ENCODE data around the gene PCYOX1L. TPM values are rescaled to one million over a fixed set of nuclear protein-coding genes. Genes with fewer than 3 reads are reported as not detected.

PCYOX1L gene
- total RNA-seq, 4 donors from 2014 or later = 2.1 to 4.6 (median 3.1) TPM

DNA sequence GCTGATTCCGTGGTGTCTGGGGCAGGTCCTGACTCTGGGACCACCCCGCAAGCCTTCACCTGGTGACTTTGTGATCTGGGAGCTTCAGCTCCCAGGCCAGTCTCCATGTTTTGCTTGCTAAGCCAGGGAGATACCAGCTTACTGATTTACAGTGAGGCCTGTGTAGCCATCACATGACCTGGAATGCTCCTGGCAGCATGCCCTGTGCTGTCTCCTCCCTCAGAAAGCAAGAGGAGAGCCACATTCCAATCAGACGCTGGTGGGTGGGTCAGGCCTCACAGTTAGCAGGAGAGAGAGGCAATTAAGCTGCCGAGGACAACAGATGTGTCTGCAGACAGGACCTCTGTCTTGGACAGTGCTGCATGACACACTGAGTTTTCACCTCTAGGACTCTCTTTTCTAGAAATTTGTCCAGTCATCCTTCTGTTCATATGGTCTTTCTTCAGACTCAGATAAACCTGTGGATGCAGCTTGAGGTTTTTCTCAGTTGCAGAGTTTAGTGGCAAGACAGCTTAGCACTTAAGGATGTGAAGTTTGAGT lies 37.0 kb upstream of the PCYOX1L start:
- Histone ChIP-seq H3K4me3 (no peak overlapping the region), H3K9me3 (no peaks in the 10 kb centered on the region), H3K27ac (peak overlapping the region; percentile 52 to 76 (median 70)), H3K27me3 (no peaks in the 10 kb centered on the region), H3K36me3 (peaks cover 0 to 12% (median 0%) of the 10 kb centered on the region in 3 donors), H3K4me1 (peaks cover 5 to 39% (median 24%) of the 10 kb centered on the region in 3 donors)
- intact Hi-C loops (cut with DNase I) = no loop called here
- WGBS, 2 donors = 8 to 48% methylated on average over 2 of the region's 4 CpGs
- DNase-seq = no peak
- TF ChIP-seq, protein P1, sequence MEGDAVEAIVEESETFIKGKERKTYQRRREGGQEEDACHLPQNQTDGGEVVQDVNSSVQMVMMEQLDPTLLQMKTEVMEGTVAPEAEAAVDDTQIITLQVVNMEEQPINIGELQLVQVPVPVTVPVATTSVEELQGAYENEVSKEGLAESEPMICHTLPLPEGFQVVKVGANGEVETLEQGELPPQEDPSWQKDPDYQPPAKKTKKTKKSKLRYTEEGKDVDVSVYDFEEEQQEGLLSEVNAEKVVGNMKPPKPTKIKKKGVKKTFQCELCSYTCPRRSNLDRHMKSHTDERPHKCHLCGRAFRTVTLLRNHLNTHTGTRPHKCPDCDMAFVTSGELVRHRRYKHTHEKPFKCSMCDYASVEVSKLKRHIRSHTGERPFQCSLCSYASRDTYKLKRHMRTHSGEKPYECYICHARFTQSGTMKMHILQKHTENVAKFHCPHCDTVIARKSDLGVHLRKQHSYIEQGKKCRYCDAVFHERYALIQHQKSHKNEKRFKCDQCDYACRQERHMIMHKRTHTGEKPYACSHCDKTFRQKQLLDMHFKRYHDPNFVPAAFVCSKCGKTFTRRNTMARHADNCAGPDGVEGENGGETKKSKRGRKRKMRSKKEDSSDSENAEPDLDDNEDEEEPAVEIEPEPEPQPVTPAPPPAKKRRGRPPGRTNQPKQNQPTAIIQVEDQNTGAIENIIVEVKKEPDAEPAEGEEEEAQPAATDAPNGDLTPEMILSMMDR (IDR thresholded peaks at IDR 0.05) = peak in 1 of 6 experiments; percentile 5
- no peak for TF ChIP-seq POLR2A (IDR thresholded peaks at IDR 0.05)

DNA sequence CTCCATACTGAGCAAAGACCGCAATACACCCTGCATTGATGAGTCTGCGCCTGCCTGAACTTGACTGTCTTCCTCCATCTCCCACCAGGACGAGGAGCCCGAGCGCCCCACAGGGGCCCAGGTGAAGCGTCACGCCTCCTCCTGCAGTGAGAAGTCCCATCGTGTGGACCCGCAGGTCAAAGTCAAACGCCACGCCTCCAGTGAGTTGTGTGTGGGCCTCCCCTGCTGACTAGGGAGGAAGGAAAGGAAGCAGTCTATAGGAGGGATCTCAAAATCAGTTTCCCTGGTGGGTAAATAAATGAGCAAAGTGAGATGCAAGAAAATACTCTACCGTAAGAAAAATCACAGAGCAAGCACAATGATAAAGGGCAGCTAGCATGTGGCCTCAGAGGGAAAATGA lies 35.3 kb upstream of the PCYOX1L start:
- H3K4me3 ChIP-seq = no peak overlapping the region
- peak overlapping the region in 2 of 4 donors; percentile 30 to 47 for H3K27ac ChIP-seq
- WGBS, 2 donors = 74 to 93% methylated on average over 6 to 10 of the region's 12 CpGs
- peaks cover 5 to 44% (median 24%) of the 10 kb centered on the region in 3 donors for H3K4me1 ChIP-seq
- no peak for TF ChIP-seq POLR2A (IDR thresholded peaks at IDR 0.05)
- TF ChIP-seq, protein P1 (IDR thresholded peaks at IDR 0.05) = no peak
- DNase-seq = no peak
- H3K27me3 ChIP-seq = no peaks in the 10 kb centered on the region
- H3K36me3 ChIP-seq = peaks cover 0 to 12% (median 0%) of the 10 kb centered on the region in 3 donors
- H3K9me3 ChIP-seq = no peaks in the 10 kb centered on the region
- intact Hi-C loops (cut with DNase I) = no loop called here

DNA sequence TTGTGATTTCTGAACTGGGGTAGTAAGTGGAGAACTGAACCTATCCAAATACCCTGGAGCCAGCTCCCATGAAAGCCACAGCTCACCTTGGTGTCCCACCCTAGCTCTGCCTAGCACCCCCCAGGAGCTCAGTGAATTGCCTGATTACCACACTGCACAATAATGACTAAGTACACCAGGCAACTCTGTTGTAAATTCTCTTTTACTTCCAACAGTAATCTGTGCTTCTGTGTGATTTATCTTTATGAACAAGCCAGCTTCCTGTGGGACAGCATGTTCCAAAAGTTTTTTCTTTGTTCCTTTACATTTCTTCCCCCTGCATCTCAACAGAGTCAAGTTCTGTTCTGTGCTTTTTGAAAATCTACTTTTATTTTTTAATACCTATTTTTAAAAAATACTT lies 34.6 kb upstream of the PCYOX1L start:
- Histone ChIP-seq H3K4me3 (no peak overlapping the region), H3K4me1 (peaks cover 5 to 44% (median 24%) of the 10 kb centered on the region in 3 donors), H3K27me3 (no peaks in the 10 kb centered on the region), H3K36me3 (peaks cover 0 to 12% (median 0%) of the 10 kb centered on the region in 3 donors), H3K27ac (peak overlapping the region in 3 of 4 donors; percentile 30 to 47 (median 41)), H3K9me3 (no peaks in the 10 kb centered on the region)
- no peak for DNase-seq
- intact Hi-C loops (cut with DNase I) = no loop called here
- TF ChIP-seq POLR2A (IDR thresholded peaks at IDR 0.05) = no peak
- TF ChIP-seq, protein P1 (IDR thresholded peaks at IDR 0.05) = no peak

DNA sequence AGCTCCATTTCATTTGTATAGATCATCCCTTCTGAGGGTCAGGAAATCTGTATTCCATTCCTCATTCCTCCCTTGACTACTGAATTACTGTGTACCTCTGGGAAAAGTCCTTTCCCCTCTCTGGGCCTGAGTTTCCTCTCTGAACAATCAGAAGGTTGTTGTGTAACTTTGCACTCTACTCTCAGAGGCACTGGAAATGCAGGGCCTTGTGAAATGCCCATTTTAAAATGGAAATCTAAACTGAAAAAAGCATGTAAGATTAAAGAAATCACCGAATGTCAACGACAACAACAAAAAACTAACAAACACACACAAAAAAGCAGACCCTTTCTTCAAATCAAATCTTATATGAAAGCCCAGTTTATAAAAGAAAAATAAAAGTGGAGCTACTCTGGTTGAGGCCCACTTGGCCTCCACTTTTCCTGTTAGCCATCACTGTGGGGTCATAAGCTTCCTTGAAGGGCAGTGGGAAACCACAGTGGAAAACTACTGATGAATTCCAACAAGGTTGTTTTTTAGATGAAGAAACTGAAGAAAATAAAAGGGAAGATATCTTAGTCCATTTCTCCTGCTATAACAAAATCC lies 34.1 kb upstream of the PCYOX1L start:
- Histone ChIP-seq H3K4me3 (no peak overlapping the region), H3K9me3 (no peaks in the 10 kb centered on the region), H3K27me3 (no peaks in the 10 kb centered on the region), H3K27ac (peak overlapping the region in 1 of 4 donors; percentile 47), H3K36me3 (peaks cover 0 to 12% (median 0%) of the 10 kb centered on the region in 3 donors), H3K4me1 (peaks cover 5 to 44% (median 24%) of the 10 kb centered on the region in 3 donors)
- intact Hi-C loops (cut with DNase I) = no loop called here
- WGBS, 2 donors = 83 to 96% methylated on average over 2 of the region's 2 CpGs
- no peak for DNase-seq
- TF ChIP-seq POLR2A (IDR thresholded peaks at IDR 0.05) = no peak
- TF ChIP-seq, protein P1 (IDR thresholded peaks at IDR 0.05) = no peak

DNA sequence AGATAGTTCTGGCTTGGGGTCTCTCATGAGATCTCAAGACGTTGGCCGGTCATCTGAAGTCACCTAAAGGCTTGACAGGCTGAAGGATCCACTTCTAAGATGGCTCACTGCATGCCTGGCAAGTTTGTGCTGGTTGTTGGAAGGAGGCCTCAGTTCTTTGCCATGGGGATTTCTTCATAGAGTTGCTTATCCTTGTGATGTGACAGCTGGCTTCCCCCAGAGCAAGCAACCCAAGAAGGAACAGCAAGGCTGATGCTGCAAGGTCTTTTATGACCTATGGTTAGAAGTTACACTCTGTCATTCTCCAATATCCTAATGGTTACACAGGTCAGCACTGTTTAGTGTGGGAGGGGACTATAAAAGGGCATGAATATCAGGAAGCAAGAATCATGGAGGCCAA lies 33.2 kb upstream of the PCYOX1L start:
- DNase-seq = no peak
- WGBS, 2 donors = 55 to 58% methylated on average over 2 of the region's 2 CpGs
- Histone ChIP-seq H3K4me1 (peaks cover 5 to 43% (median 24%) of the 10 kb centered on the region in 3 donors), H3K27ac (peak overlapping the region in 2 of 4 donors; percentile 47 to 48), H3K27me3 (no peaks in the 10 kb centered on the region), H3K36me3 (peaks cover 0 to 9% (median 0%) of the 10 kb centered on the region in 3 donors), H3K9me3 (no peaks in the 10 kb centered on the region), H3K4me3 (no peak overlapping the region)
- no peak for TF ChIP-seq POLR2A (IDR thresholded peaks at IDR 0.05)
- TF ChIP-seq, protein P1 (IDR thresholded peaks at IDR 0.05) = no peak
- intact Hi-C loops (cut with DNase I) = no loop called here

All from esophagus squamous epithelium (tissue), 5 donors.